HepG2 (cell line): ENCODE measurements around the gene WDR82. TPM values are rescaled to one million over a fixed set of nuclear protein-coding genes. Genes with fewer than 3 reads are reported as not detected.

Source experiments
- CCDC6 ChIP-seq: sonication (generic); formaldehyde crosslinking; IDR thresholded peaks from 2 replicates; pipeline ENCODE4 v1.8.1; 2022; ENCODE audit warnings: mild to moderate bottlenecking, missing genetic modification reagents, moderate library complexity
- EED ChIP-seq: sonication (generic); formaldehyde crosslinking; IDR thresholded peaks from 2 replicates; pipeline ENCODE4 v1.5.0; 2020; ENCODE audit warnings: mild to moderate bottlenecking, missing genetic modification reagents
- GABPB1 ChIP-seq: IDR thresholded peaks from 2 replicates; pipeline ENCODE4 v1.6.1; 2016; ENCODE audit warnings: mild to moderate bottlenecking, missing genetic modification reagents, moderate library complexity, missing compliant biosample characterization
- HES4 ChIP-seq: sonication (generic); formaldehyde crosslinking; IDR thresholded peaks from 2 replicates; pipeline ENCODE4 v1.9.0; 2021; ENCODE audit warnings: mild to moderate bottlenecking, missing genetic modification reagents, borderline replicate concordance
- JUN ChIP-seq: sonication (generic); formaldehyde crosslinking; IDR thresholded peaks from 2 replicates; pipeline ENCODE4 v1.4.0; 2020; ENCODE audit warnings: mild to moderate bottlenecking, missing genetic modification reagents
- NKX3-1 ChIP-seq: sonication (generic); formaldehyde crosslinking; IDR thresholded peaks from 2 replicates; pipeline ENCODE4 v1.5.0; 2020; ENCODE audit warnings: missing genetic modification reagents
- NONO ChIP-seq, 2 experiments: fragments of 450-650 bp in 1 of 2; sonication (generic) in 1 of 2; formaldehyde crosslinking in 1 of 2; IDR thresholded peaks in 1 of 2; conservative IDR thresholded peaks in 1 of 2; 2 replicates each; pipeline versions ENCODE4 v1.6.1 to v1.8.0; 2017 to 2022; ENCODE audit warnings: mild to moderate bottlenecking in 1 of 2, missing genetic modification reagents in 1 of 2, moderate library complexity in 1 of 2
- SAFB2 ChIP-seq: sonication (generic); formaldehyde crosslinking; IDR thresholded peaks from 2 replicates; pipeline ENCODE4 v1.5.1; 2020; ENCODE audit warnings: missing genetic modification reagents, low read depth, mild to moderate bottlenecking, borderline replicate concordance
- SMYD3 ChIP-seq: sonication (generic); formaldehyde crosslinking; IDR thresholded peaks from 2 replicates; pipeline ENCODE4 v1.8.1; 2023; ENCODE audit warnings: mild to moderate bottlenecking, missing genetic modification reagents
- SRSF4 ChIP-seq: fragments of 200-400 bp; formaldehyde crosslinking; IDR thresholded peaks from one replicate; pipeline ENCODE4 v1.6.1; 2018; ENCODE audit warnings: mild to moderate bottlenecking, low read depth, low read length, moderate library complexity; ENCODE audit not compliant: poor library complexity, severe bottlenecking
- TEAD2 ChIP-seq: sonication (generic); formaldehyde crosslinking; IDR thresholded peaks from 2 replicates; pipeline ENCODE4 v1.9.0; 2021; ENCODE audit warnings: missing genetic modification reagents
- ZNF160 ChIP-seq: sonication (generic); formaldehyde crosslinking; IDR thresholded peaks from 2 replicates; pipeline ENCODE4 v1.8.0; 2022; ENCODE audit warnings: mild to moderate bottlenecking, inconsistent platforms, missing genetic modification reagents
- ZNF225 ChIP-seq: sonication (generic); formaldehyde crosslinking; IDR thresholded peaks from 2 replicates; pipeline ENCODE4 v1.4.0; 2020; ENCODE audit warnings: mild to moderate bottlenecking, missing genetic modification reagents
- ZNF572 ChIP-seq: sonication (generic); formaldehyde crosslinking; IDR thresholded peaks from 2 replicates; pipeline ENCODE4 v1.5.1; 2020; ENCODE audit warnings: mild to moderate bottlenecking, missing genetic modification reagents
- ZNF687 ChIP-seq: sonication (generic); formaldehyde crosslinking; IDR thresholded peaks from 2 replicates; pipeline ENCODE4 v1.5.1; 2020; ENCODE audit warnings: mild to moderate bottlenecking, missing genetic modification reagents, moderate library complexity
- ZNF724P ChIP-seq: sonication (generic); formaldehyde crosslinking; IDR thresholded peaks from 2 replicates; pipeline ENCODE4 v1.8.0; 2022; ENCODE audit warnings: missing genetic modification reagents, borderline replicate concordance
- polyA plus RNA-seq, 8 experiments: library from polyadenylated mRNA; depleted of rRNA in 3 of 8; stranded (reverse) in 7 of 8; unstranded in 1 of 8; fragments of >200 nt; fragmentation: Illumina TruSeq in 4 of 8; extraction: Trizol in 4 of 8; gene quantifications; 2 replicates each; pipeline versions ENCODE4 v1.2.1 to v1.2.3, GENCODE V29; 2011 to 2016; ENCODE audit warnings: low read depth in 4 of 8, missing spikeins in 1 of 8, mixed read lengths in 1 of 8; ENCODE audit not compliant: insufficient read depth in 1 of 8
- total RNA-seq, 5 experiments: library from RNA; depleted of rRNA; stranded (reverse); fragments of >200 nt; fragmentation: Illumina TruSeq; extraction: Trizol; gene quantifications; 2 replicates each; pipeline ENCODE4 v1.2.3, GENCODE V29; 2016; ENCODE audit warnings: low read depth in 1 of 5
- TF ChIP-seq, protein P1 (sequence below): sonication (generic); formaldehyde crosslinking; IDR thresholded peaks from 2 replicates; pipeline ENCODE4 v1.5.1; 2020; ENCODE audit warnings: mild to moderate bottlenecking, missing genetic modification reagents, moderate library complexity
- TF ChIP-seq, protein P2 (sequence below): sonication (generic); formaldehyde crosslinking; IDR thresholded peaks from 2 replicates; pipeline ENCODE4 v1.9.0; 2021; ENCODE audit warnings: missing genetic modification reagents, borderline replicate concordance
- TF ChIP-seq, protein P3 (sequence below): sonication (generic); formaldehyde crosslinking; IDR thresholded peaks from 2 replicates; pipeline ENCODE4 v1.4.0; 2020; ENCODE audit warnings: mild to moderate bottlenecking, missing genetic modification reagents

WDR82 gene
- total and polyA plus RNA-seq, 2 of the 13 experiments (the other 11 are each of a cell fraction or from before 2014, with no cell fraction given) = 39.1 to 59.5 TPM

GRCh38 chr3:52231502-52232278 is 46.8 kb downstream of the WDR82 start (continued):
- TF ChIP-seq NONO (IDR thresholded peaks at IDR 0.05) = no peak
- no peak for TF ChIP-seq NONO (CRISPR knock-in tag; conservative IDR thresholded peaks at IDR 0.05)
- TF ChIP-seq, protein P1, sequence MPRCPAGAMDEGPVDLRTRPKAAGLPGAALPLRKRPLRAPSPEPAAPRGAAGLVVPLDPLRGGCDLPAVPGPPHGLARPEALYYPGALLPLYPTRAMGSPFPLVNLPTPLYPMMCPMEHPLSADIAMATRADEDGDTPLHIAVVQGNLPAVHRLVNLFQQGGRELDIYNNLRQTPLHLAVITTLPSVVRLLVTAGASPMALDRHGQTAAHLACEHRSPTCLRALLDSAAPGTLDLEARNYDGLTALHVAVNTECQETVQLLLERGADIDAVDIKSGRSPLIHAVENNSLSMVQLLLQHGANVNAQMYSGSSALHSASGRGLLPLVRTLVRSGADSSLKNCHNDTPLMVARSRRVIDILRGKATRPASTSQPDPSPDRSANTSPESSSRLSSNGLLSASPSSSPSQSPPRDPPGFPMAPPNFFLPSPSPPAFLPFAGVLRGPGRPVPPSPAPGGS (CRISPR knock-in tag) = no peak
- TF ChIP-seq ZNF724P (CRISPR knock-in tag) = no peak
- no peak for TF ChIP-seq SRSF4
- no peak for TF ChIP-seq ZNF572 (CRISPR knock-in tag)
- no peak for TF ChIP-seq SMYD3
- TF ChIP-seq SAFB2 (CRISPR knock-in tag) = no peak
- 0 out of 2 replicates have a peak, but pooled peaks have one; percentile 57 for TF ChIP-seq CCDC6 (CRISPR knock-in tag)
- TF ChIP-seq ZNF160 = no peak
- 0 out of 2 replicates have a peak, but pooled peaks have one; percentile 27 for TF ChIP-seq HES4 (CRISPR knock-in tag)
- TF ChIP-seq EED (CRISPR knock-in tag) = no peak
- TF ChIP-seq, protein P2, sequence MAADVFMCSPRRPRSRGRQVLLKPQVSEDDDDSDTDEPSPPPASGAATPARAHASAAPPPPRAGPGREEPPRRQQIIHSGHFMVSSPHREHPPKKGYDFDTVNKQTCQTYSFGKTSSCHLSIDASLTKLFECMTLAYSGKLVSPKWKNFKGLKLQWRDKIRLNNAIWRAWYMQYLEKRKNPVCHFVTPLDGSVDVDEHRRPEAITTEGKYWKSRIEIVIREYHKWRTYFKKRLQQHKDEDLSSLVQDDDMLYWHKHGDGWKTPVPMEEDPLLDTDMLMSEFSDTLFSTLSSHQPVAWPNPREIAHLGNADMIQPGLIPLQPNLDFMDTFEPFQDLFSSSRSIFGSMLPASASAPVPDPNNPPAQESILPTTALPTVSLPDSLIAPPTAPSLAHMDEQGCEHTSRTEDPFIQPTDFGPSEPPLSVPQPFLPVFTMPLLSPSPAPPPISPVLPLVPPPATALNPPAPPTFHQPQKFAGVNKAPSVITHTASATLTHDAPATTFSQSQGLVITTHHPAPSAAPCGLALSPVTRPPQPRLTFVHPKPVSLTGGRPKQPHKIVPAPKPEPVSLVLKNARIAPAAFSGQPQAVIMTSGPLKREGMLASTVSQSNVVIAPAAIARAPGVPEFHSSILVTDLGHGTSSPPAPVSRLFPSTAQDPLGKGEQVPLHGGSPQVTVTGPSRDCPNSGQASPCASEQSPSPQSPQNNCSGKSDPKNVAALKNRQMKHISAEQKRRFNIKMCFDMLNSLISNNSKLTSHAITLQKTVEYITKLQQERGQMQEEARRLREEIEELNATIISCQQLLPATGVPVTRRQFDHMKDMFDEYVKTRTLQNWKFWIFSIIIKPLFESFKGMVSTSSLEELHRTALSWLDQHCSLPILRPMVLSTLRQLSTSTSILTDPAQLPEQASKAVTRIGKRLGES = no peak
- TF ChIP-seq, protein P3, sequence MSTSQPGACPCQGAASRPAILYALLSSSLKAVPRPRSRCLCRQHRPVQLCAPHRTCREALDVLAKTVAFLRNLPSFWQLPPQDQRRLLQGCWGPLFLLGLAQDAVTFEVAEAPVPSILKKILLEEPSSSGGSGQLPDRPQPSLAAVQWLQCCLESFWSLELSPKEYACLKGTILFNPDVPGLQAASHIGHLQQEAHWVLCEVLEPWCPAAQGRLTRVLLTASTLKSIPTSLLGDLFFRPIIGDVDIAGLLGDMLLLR (CRISPR knock-in tag) = no peak
- TF ChIP-seq ZNF225 (CRISPR knock-in tag) = peak; percentile 14; the same call in 1 of the 2 replicates
- TF ChIP-seq TEAD2 (CRISPR knock-in tag) = no peak
- peak; percentile 68 for TF ChIP-seq ZNF687
- peak; percentile 33; the same call in 1 of the 2 replicates for TF ChIP-seq GABPB1
- no peak for TF ChIP-seq NKX3-1 (CRISPR knock-in tag)
- no peak for TF ChIP-seq JUN
